Head of caudate nucleus (tissue), 42 donors: ENCODE data around the gene SPI1.

ENCODE experiments used
- DNase-seq, 42 donors: peaks; one replicate each; pipeline versions ENCODE4 v3.0.0 to v3.0.0-alpha.2; 2020 to 2021; ENCODE audit warnings: mixed read lengths in 7 of 42
- intact Hi-C: fragments of 100-400 bp; cut with DNase I; formaldehyde crosslinking; loops from one replicate; pipeline ENCODE4 v1.15.0; 2022

Gene SPI1

DNA sequence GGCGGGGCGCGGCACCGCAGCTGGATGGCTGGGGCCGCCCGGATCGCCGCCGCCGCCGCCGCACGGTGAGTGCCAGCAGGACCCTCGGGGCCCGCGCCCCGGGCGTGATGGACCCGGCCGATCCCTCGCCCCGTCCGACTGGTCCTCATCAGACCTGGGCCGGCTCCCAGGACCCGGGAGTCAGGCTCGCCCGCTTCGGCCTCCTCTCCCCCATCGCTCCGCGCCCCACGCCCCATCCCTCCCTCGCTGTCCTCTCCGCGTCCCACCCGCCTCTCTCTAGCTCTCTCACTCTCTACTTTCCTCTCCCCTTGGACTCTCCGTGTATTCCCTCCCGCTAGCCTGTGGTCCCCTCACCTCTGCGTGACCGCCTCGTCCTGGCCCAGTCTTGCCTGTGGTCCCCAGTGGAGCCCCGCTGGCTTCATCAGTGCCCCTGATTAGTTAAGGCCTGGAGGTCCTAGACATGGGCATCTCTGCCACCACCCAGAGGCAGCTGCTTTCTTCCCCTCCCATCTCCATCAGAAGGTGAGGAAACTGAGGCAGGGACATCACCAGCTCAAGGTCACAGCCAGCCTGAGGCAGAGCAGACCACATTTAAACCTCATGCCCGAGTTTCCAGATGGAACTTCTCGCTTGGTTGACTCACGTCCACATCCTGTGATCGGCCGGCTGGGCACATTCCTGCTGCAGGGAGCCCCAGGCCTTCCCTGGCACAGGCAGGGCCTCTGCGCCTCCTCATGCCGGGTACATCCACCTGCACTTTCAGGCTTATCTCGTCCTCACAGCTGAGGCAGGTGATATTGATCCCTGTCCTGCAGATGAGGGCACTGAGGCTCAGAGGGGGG lies 30.5 kb upstream of the SPI1 start:
- intact Hi-C loops, result loop anchor here (1.0 to 5.0 kb wide), 2 partner anchors 17 to 168 kb away; partner anchors contain the start of genes KBTBD4, NDUFS3 and PSMC3

GRCh38 chr11:47407746-47408590 lies 29.6 kb upstream of the SPI1 start, which contains the start of gene SLC39A13:
Gene SLC39A13 (plus strand): TSS chr11:47408590. CDS start chr11:47410095, 1,505 bp downstream.
- intact Hi-C loops, result loop anchor here (1.0 to 5.0 kb wide), 2 partner anchors 18 to 169 kb away; partner anchors contain the start of genes KBTBD4, NDUFS3 and PSMC3
- DNase-seq, result peak; percentile 76 to 97 (median 94)

More for the DNA sequence above, 30.5 kb upstream of the SPI1 start:
- peak in 1 of 42 donors; percentile 34 for DNase-seq

GRCh38 chr11:47406896-47407745 lies 28.8 kb upstream of the SPI1 start:
- intact Hi-C loops, result loop anchor here (5.0 kb wide), 1 partner anchor 170 kb away; the partner anchor contains the start of genes KBTBD4 and NDUFS3
- no peak for DNase-seq

- intact Hi-C loops, result no loop called here
- DNase-seq, result no peak
These were observed 25.2 kb upstream of the SPI1 start for GRCh38 chr11:47403571-47403970.

DNA sequence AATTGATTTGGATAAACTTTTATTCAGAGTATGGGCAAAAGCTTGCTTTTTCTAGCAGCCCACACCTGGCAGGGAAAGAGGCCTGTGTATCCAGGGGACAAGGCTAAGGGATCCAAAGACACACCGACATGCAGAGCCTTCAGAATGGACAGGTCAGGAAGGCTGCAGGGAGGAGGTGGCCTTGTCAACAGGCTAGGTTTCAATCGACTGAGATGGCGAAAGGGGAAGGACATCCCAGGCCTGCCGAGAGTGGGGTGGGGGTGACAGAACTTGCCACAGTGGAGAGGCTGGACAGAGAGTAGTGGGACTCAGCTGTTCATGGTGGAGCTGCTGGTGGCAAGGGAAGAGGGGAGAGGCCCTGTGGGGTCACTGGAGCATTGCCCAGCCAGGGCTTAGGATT lies 24.8 kb upstream of the SPI1 start:
- intact Hi-C loops, result no loop called here
- no peak for DNase-seq

DNA sequence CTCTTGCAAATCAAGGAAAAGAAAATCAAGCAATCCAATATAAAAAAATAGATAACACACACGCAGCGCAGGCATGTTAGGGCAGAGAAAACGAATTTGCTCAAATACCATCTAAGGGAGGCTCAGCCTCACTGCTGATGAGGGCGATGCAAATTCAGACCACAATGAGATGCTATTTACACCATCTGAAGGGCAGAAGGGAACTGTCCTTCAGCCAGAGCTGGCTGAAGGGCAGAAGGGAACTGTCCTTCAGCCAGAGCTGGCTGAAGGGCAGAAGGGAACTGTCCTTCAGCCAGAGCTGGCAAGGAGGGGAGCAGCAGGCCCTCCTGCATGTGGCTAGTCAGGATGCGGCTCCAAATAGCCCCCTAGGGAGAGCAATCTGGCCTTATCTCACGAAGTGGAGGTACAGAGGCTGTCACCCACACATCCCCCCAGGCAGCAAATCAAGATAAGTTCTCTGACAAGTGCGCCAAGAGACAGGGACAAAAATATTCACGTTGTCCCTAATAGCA lies 22.5 kb upstream of the SPI1 start:
- DNase-seq, result no peak
- intact Hi-C loops, result no loop called here

DNA sequence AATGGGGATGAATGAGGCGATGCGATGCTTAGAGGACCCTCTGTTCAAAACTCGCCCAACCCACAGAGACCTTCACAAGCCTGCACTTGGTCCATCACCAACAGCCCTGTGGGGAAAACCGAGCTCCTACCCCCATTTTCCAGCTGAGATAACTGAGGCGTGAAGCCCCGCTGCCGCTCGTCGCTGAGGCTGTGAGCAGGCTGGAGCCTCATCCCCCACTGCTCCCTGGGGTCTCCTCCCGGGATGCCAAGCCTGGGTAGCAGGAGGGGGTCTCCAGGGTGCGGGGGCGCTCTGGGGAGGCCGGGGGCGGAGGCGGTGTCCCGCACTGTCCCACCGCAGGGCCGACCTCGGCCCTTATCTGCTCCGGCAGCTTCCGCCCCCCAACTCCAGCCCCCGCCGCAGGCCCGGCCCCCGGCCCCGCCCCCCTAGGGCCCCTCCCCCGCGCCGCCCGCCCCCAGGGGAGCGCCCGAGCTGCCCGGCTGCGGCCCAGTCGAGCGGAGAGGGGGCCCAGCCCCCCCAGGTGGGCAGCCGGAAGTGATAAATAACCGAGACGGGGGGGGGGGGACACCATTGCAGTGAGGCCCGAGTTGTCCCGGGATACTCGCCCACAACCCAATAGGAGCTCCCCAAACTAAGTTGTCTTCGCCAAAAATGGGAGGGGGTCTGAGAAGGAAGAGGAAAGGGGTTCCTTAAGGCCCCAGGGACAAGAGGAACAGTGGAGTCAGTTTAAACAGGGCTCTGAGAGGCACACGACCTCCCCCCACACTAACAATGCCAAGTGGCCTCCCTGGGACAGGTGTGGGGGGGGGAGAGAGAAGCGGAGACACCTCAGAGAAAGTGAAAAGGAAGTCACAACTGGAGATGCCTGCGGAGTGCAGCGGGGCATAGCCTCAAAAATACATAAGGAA lies 21.8 kb upstream of the SPI1 start:
- intact Hi-C loops, result no loop called here
- no peak for DNase-seq

DNA sequence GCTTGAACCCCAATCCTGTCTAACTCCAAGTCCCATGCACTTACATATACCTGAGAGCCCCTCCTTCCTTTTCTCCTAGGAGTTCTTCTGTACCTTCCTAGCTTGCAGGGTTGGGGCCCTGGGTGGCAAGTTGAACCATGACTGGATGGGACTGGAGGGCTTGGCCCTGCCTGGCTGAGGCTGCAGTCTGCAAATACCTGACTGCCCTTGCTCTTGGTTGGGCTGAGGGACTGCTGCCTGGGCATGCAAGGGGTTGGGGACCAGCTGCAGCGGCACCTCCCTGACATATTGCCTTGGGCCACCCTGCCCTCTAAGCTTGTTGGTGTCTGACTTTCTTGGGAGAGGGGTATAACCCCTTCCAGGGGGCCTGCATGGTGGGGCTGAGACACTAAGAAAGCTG lies 20.2 kb upstream of the SPI1 start:
- intact Hi-C loops, result no loop called here
- DNase-seq, result no peak

DNA sequence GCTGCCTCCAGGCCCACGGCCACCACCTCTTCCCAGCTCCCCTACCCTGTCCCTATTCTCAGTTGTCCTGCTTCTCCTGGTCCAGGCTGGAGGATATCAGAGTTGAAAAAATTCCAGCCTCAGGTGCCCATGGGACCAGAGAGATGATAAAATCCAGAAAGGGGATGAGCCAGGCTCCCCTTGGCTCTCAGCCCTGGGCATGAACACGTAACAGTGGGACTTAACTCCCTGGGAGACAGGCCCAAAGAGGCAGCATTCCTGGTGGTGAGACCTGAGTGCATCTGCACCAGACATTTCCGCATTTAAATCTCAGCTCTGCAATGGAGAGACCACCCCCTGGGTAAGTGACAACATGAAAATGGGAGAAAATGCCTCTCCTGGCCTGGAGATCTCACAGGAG lies 19.7 kb upstream of the SPI1 start:
- no peak for DNase-seq
- intact Hi-C loops, result no loop called here

GRCh38 chr11:47396049-47396320 lies 17.6 kb upstream of the SPI1 start:
- no peak for DNase-seq

GRCh38 chr11:47395223-47396048 lies 17.1 kb upstream of the SPI1 start:
- intact Hi-C loops, result no loop called here
- peak in 1 of 42 donors; percentile 16 for DNase-seq

More at GRCh38 chr11:47396049-47396320, 17.6 kb upstream of the SPI1 start:
- intact Hi-C loops, result no loop called here

DNA sequence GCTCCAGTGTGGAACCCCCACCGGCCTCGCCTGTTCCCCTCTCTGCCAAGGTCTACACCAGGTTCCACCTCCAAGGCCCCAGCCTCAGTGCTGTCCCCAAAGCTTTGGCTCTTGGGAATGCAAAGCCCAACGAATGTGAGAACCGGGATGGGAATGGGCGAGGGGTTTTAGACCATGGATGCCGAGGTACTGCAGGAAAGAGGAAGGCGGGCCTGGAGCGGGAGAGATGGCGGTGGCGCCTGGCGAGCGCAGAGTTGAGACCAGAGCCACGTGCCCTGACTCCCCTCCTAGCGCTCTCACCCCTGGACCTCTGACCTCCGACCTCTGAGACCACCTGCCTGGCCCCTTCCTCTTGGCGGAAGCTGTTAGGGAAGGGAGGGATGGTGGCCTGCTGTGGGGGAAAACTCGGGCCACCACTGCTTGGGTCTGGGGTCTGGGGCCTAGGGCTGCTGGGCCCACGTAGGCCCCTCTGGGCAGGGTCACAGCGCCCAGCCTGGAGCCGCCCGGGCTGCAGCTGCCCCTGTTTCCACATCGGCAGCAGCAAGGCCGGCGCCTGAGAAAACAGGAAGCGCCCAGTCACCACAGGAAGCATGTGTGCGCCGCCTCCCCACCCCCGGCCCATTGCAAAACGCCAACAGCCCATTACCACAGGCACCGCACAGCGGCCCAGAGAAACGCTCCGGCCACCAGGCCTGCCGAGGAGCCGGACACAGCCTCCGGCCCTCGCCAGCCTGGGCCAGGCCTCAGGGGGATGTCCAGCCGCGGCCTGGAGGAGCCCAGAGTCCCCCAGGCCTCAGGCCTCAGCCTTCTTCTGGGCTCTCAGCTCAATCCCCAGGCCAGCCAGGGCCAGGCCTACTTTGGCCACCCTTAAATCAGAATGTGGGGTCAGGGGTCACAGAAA lies 16.2 kb upstream of the SPI1 start:
- intact Hi-C loops, result no loop called here
- DNase-seq, result peak in 1 of 42 donors; percentile 46

GRCh38 chr11:47394050-47394321 lies 15.6 kb upstream of the SPI1 start:
- DNase-seq, result no peak
- intact Hi-C loops, result no loop called here

- intact Hi-C loops, result no loop called here
- peak in 2 of 42 donors; percentile 43 to 52 for DNase-seq
These were observed 15.1 kb upstream of the SPI1 start for GRCh38 chr11:47393163-47394049.

GRCh38 chr11:47392546-47393162 lies 14.3 kb upstream of the SPI1 start:
- DNase-seq, result no peak
- intact Hi-C loops, result no loop called here
